ENCODE measurements around the gene METTL27. TPM values are rescaled to one million over a fixed set of nuclear protein-coding genes. Genes with fewer than 3 reads are reported as not detected.
A peak's percentile ranks its signal among the peaks of the same experiment; 100 is the strongest.

Gene METTL27
- total and polyA plus RNA-seq, 9 of the 15 experiments (the other 6 are each of a cell fraction or from before 2014, with no cell fraction given), result 0.08 to 0.82 (median 0.33) TPM; not detected in 4

GRCh38 chr7:73851410-73852338 is 9.4 kb upstream of the METTL27 start (continued):
- TF ChIP-seq, protein P1, sequence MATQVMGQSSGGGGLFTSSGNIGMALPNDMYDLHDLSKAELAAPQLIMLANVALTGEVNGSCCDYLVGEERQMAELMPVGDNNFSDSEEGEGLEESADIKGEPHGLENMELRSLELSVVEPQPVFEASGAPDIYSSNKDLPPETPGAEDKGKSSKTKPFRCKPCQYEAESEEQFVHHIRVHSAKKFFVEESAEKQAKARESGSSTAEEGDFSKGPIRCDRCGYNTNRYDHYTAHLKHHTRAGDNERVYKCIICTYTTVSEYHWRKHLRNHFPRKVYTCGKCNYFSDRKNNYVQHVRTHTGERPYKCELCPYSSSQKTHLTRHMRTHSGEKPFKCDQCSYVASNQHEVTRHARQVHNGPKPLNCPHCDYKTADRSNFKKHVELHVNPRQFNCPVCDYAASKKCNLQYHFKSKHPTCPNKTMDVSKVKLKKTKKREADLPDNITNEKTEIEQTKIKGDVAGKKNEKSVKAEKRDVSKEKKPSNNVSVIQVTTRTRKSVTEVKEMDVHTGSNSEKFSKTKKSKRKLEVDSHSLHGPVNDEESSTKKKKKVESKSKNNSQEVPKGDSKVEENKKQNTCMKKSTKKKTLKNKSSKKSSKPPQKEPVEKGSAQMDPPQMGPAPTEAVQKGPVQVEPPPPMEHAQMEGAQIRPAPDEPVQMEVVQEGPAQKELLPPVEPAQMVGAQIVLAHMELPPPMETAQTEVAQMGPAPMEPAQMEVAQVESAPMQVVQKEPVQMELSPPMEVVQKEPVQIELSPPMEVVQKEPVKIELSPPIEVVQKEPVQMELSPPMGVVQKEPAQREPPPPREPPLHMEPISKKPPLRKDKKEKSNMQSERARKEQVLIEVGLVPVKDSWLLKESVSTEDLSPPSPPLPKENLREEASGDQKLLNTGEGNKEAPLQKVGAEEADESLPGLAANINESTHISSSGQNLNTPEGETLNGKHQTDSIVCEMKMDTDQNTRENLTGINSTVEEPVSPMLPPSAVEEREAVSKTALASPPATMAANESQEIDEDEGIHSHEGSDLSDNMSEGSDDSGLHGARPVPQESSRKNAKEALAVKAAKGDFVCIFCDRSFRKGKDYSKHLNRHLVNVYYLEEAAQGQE (IDR thresholded peaks at IDR 0.05; ENCODE audit: borderline replicate concordance), result peak; percentile 14; the same call in 1 of the 2 replicates
- TF ChIP-seq, protein P1 (CRISPR knock-in tag; IDR thresholded peaks at IDR 0.05; ENCODE audit: low read depth), result no peak
- TF ChIP-seq SIRT6 (IDR thresholded peaks at IDR 0.05; ENCODE audit: low read depth, low read length) (no peak), KLF1 (tag; IDR thresholded peaks at IDR 0.05) (no peak), ZNF134 (CRISPR knock-in tag; conservative IDR thresholded peaks at IDR 0.05) (no peak), SP1 (CRISPR knock-in tag; IDR thresholded peaks at IDR 0.05) (peak; percentile 40; the same call in 1 of the 2 replicates), ZNF316 (IDR thresholded peaks at IDR 0.05) (peak; percentile 81), SRSF7 (optimal IDR thresholded peaks at IDR 0.05; ENCODE audit: low read depth, low read length) (no peak), POLR2AphosphoS5 (IDR thresholded peaks at IDR 0.05; ENCODE audit: control insufficient read depth, insufficient read depth, low read depth, low read length) (no peak), HMBOX1 (IDR thresholded peaks at IDR 0.05) (peak; percentile 64), ZNF431 (CRISPR knock-in tag; IDR thresholded peaks at IDR 0.05) (no peak), RFX5 (IDR thresholded peaks at IDR 0.05; ENCODE audit: low read depth, low read length) (no peak)
- TF ChIP-seq, protein P2, sequence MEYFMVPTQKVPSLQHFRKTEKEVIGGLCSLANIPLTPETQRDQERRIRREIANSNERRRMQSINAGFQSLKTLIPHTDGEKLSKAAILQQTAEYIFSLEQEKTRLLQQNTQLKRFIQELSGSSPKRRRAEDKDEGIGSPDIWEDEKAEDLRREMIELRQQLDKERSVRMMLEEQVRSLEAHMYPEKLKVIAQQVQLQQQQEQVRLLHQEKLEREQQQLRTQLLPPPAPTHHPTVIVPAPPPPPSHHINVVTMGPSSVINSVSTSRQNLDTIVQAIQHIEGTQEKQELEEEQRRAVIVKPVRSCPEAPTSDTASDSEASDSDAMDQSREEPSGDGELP (CRISPR knock-in tag; IDR thresholded peaks at IDR 0.05; ENCODE audit: borderline replicate concordance), result no peak
- TF ChIP-seq, protein P3, sequence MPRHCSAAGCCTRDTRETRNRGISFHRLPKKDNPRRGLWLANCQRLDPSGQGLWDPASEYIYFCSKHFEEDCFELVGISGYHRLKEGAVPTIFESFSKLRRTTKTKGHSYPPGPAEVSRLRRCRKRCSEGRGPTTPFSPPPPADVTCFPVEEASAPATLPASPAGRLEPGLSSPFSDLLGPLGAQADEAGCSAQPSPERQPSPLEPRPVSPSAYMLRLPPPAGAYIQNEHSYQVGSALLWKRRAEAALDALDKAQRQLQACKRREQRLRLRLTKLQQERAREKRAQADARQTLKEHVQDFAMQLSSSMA (CRISPR knock-in tag; IDR thresholded peaks at IDR 0.05), result no peak
- TF ChIP-seq, protein P4, sequence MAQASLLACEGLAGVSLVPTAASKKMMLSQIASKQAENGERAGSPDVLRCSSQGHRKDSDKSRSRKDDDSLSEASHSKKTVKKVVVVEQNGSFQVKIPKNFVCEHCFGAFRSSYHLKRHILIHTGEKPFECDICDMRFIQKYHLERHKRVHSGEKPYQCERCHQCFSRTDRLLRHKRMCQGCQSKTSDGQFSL (CRISPR knock-in tag; IDR thresholded peaks at IDR 0.05), result no peak
- TF ChIP-seq, protein P4 (tag; IDR thresholded peaks at IDR 0.05), result no peak
